HCT116 (cell line): ENCODE measurements around the gene TBX3. TPM values are rescaled to one million over a fixed set of nuclear protein-coding genes. Genes with fewer than 3 reads are reported as not detected.

Source experiments
- ATAC-seq: fragments of 200-7000 bp; cut with Tn5 transposase; 2 replicates; pipeline ENCODE4 v1.9.1; 2020; ENCODE audit warnings: mild to moderate bottlenecking, moderate library complexity
- BruUV-seq: library from RNA; stranded (reverse); fragments of 400-500 nt; replicated peaks from 2 replicates; lab custom pipeline; 2021; lab: Mats Ljungman, UMichigan
- CTCF ChIA-PET: fragments of 300-600 bp; sonication (Branson Sonifier 250); formaldehyde crosslinking; loops from one replicate; lab custom pipeline; 2021; ENCODE audit warnings: antibody characterized with exemption; lab: Charles Lee
- POLR2A ChIA-PET: fragments of 300-600, 350-600 bp; sonication (Branson Sonifier 250); formaldehyde crosslinking; loops from one replicate; lab custom pipeline; 2021; ENCODE audit warnings: antibody characterized with exemption; lab: Charles Lee
- RAD21 ChIA-PET, 2 experiments: fragments of 300-600 bp; sonication (Branson Sonifier 250); formaldehyde crosslinking; loops; one replicate each; lab custom pipeline; 2023; ENCODE audit warnings: low total read pairs in 2 of 2; ENCODE audit not compliant: uncharacterized antibody in 2 of 2, unreplicated experiment in 2 of 2, low non-redundant PET in 1 of 2; lab: Charles Lee
- DNase-seq: peaks from one replicate; pipeline ENCODE4 v3.0.0-alpha.2; 2010; ENCODE audit warnings: low read depth, low spot score
- H2AFZ ChIP-seq: fragments of 200-600 bp; shearing (Covaris generic), sonication (generic); 2 replicates; pipeline ENCODE4 v1.6.1; 2017; ENCODE audit warnings: low read depth, mixed run types, mixed read lengths, antibody characterized with exemption, low read length; ENCODE audit not compliant: poor library complexity, severe bottlenecking
- H3K27ac ChIP-seq: 2 replicates; pipeline ENCODE4 v1.5.1; 2012; ENCODE audit warnings: low read depth, low read length
- H3K27me3 ChIP-seq: fragments of 200-600 bp; sonication (generic); 2 replicates; pipeline ENCODE4 v1.6.1; 2016; ENCODE audit warnings: mixed run types, low read length, mixed read lengths; ENCODE audit not compliant: insufficient read depth
- H3K36me3 ChIP-seq, 2 experiments: fragments of 200-500 bp in 1 of 2; fragments of 200-600 bp in 1 of 2; sonication (Bioruptor generic) in 1 of 2; sonication (generic) in 1 of 2; 2 replicates each; pipeline versions ENCODE4 v1.5.1 to v1.6.1; 2014 to 2016; ENCODE audit warnings: low read length in 2 of 2, inconsistent platforms in 1 of 2, mixed read lengths in 1 of 2, mixed run types in 1 of 2; ENCODE audit not compliant: insufficient read depth in 2 of 2, control insufficient read depth in 1 of 2
- H3K4me1 ChIP-seq, 2 experiments: fragments of 200-600 bp in 1 of 2; sonication (generic) in 1 of 2; 2 replicates each; pipeline versions ENCODE4 v1.5.1 to v1.6.1; 2012 to 2017; ENCODE audit warnings: low read length in 2 of 2, inconsistent platforms in 1 of 2, mild to moderate bottlenecking in 1 of 2, mixed read lengths in 1 of 2, mixed run types in 1 of 2, moderate library complexity in 1 of 2; ENCODE audit not compliant: insufficient read depth in 2 of 2, control insufficient read depth in 1 of 2
- H3K4me2 ChIP-seq: fragments of 200-600 bp; sonication (generic); 2 replicates; pipeline ENCODE4 v1.6.1; 2017; ENCODE audit warnings: mixed run types, low read length, mixed read lengths
- H3K4me3 ChIP-seq, 2 experiments: fragments of 200-600 bp in 1 of 2; sonication (generic) in 1 of 2; replicated peaks in 1 of 2; 2 replicates each; pipeline ENCODE4 v1.5.1; 2011 to 2016; ENCODE audit warnings: low read length in 2 of 2, control low read depth in 1 of 2, low read depth in 1 of 2, mild to moderate bottlenecking in 1 of 2, mixed read lengths in 1 of 2, mixed run types in 1 of 2
- H3K79me2 ChIP-seq: fragments of 200-600 bp; sonication (generic); 2 replicates; pipeline ENCODE4 v1.6.1; 2017; ENCODE audit warnings: mild to moderate bottlenecking, mixed run types, low read length, moderate library complexity, mixed read lengths; ENCODE audit not compliant: insufficient read depth
- H3K9ac ChIP-seq: fragments of 200-600 bp; sonication (generic); 2 replicates; pipeline ENCODE4 v1.6.1; 2016; ENCODE audit warnings: low read length, mixed read lengths
- H3K9me2 ChIP-seq: fragments of 200-600 bp; sonication (generic), shearing (Covaris generic); 2 replicates; pipeline ENCODE4 v1.6.1; 2017; ENCODE audit warnings: mixed run types, mild to moderate bottlenecking, moderate library complexity; ENCODE audit not compliant: insufficient read depth
- H3K9me3 ChIP-seq, 2 experiments: fragments of 200-500 bp in 1 of 2; fragments of 200-600 bp in 1 of 2; sonication (Bioruptor generic) in 1 of 2; sonication (generic) in 1 of 2; 2 replicates each; pipeline ENCODE4 v1.6.1; 2014 to 2017; ENCODE audit warnings: low read length in 2 of 2, mixed read lengths in 2 of 2, inconsistent platforms in 1 of 2, low read depth in 1 of 2, mild to moderate bottlenecking in 1 of 2, mixed run types in 1 of 2, moderate library complexity in 1 of 2; ENCODE audit not compliant: control insufficient read depth in 1 of 2, insufficient read depth in 1 of 2
- H4K20me1 ChIP-seq: fragments of 200-600 bp; sonication (generic), shearing (Covaris generic); 2 replicates; pipeline ENCODE4 v1.6.1; 2017; ENCODE audit warnings: mixed run types, mild to moderate bottlenecking, moderate library complexity; ENCODE audit not compliant: insufficient read depth
- CBX3 ChIP-seq: IDR thresholded peaks from 2 replicates; pipeline ENCODE4 v1.6.1; 2012; ENCODE audit warnings: low read depth
- EGR1 ChIP-seq: IDR thresholded peaks from 2 replicates; pipeline ENCODE4 v1.6.1; 2012; ENCODE audit warnings: low read depth
- EZH2 ChIP-seq: fragments of 200-600 bp; sonication (generic); IDR thresholded peaks from 2 replicates; pipeline ENCODE4 v1.6.1; 2017; ENCODE audit warnings: antibody characterized with exemption, mixed run types
- EZH2phosphoT487 ChIP-seq: fragments of 200-600 bp; IDR thresholded peaks from 2 replicates; pipeline ENCODE4 v1.6.1; 2018; ENCODE audit warnings: antibody characterized with exemption, borderline replicate concordance
- FOSL1 ChIP-seq: IDR thresholded peaks from 2 replicates; pipeline ENCODE4 v1.6.1; 2012; ENCODE audit warnings: low read depth
- POLR2A ChIP-seq: IDR thresholded peaks from 2 replicates; pipeline ENCODE4 v1.7.0; 2011; ENCODE audit warnings: borderline replicate concordance; ENCODE audit not compliant: insufficient read depth, insufficient read length; ENCODE audit errors: extremely low read depth
- POLR2AphosphoS5 ChIP-seq: IDR thresholded peaks from 2 replicates; pipeline ENCODE4 v1.6.1; 2011; ENCODE audit warnings: mild to moderate bottlenecking, low read depth, low read length, moderate library complexity
- RAD21 ChIP-seq: IDR thresholded peaks from 2 replicates; pipeline ENCODE4 v1.6.1; 2012; ENCODE audit warnings: low read depth, mild to moderate bottlenecking
- SIN3A ChIP-seq: IDR thresholded peaks from 2 replicates; pipeline ENCODE4 v1.6.1; 2012; ENCODE audit warnings: low read depth
- SP1 ChIP-seq: IDR thresholded peaks from 2 replicates; pipeline ENCODE4 v1.6.1; 2012; ENCODE audit warnings: low read depth
- TCF7L2 ChIP-seq: IDR thresholded peaks from 2 replicates; pipeline ENCODE4 v1.7.0; 2011; ENCODE audit warnings: borderline replicate concordance, inconsistent platforms; ENCODE audit not compliant: insufficient read depth, insufficient read length; ENCODE audit errors: extremely low read depth
- YY1 ChIP-seq: IDR thresholded peaks from 2 replicates; pipeline ENCODE4 v1.6.1; 2011; ENCODE audit warnings: low read length, low read depth, moderate library complexity, mild to moderate bottlenecking; ENCODE audit not compliant: insufficient replicate concordance; ENCODE audit errors: extremely low read depth
- ZFX ChIP-seq: fragments of 450-650 bp; IDR thresholded peaks from 2 replicates; pipeline ENCODE4 v1.6.1; 2017
- ZNF274 ChIP-seq: fragments of 200-500 bp; sonication (Bioruptor generic); IDR thresholded peaks from 2 replicates; pipeline ENCODE4 v1.6.1; 2014; ENCODE audit warnings: mild to moderate bottlenecking, low read depth, low read length, inconsistent platforms
- intact Hi-C: fragments of 100-400 bp; cut with micrococcal nuclease; formaldehyde crosslinking; loops from 2 replicates; pipeline ENCODE4 v1.10.0; 2022
- total RNA-seq: library from RNA; stranded (reverse); gene quantifications from one replicate; pipeline ENCODE4 v1.2.1, GENCODE V29; 2021; ENCODE audit not compliant: unreplicated experiment
- TF ChIP-seq, protein P1 (sequence below): IDR thresholded peaks from 2 replicates; pipeline ENCODE4 v1.6.1; 2012
- TF ChIP-seq, protein P2 (sequence below), 3 experiments: fragments of 200-600 bp in 1 of 3; sonication (generic) in 1 of 3; IDR thresholded peaks in 2 of 3; conservative IDR thresholded peaks in 1 of 3; 2 replicates each; pipeline ENCODE4 v1.5.1; 2012 to 2017; ENCODE audit warnings: low read depth in 2 of 3, low read length in 2 of 3, antibody characterized with exemption in 1 of 3, borderline replicate concordance in 1 of 3, control low read depth in 1 of 3, mild to moderate bottlenecking in 1 of 3, mixed read lengths in 1 of 3, mixed run types in 1 of 3, moderate library complexity in 1 of 3; ENCODE audit not compliant: insufficient read depth in 1 of 3
- TF ChIP-seq, protein P3 (sequence below): IDR thresholded peaks from 2 replicates; pipeline ENCODE4 v1.6.1; 2012; ENCODE audit warnings: low read depth

Gene TBX3
- total RNA-seq, 1 experiment from 2014 or later = 12.8 TPM

DNA sequence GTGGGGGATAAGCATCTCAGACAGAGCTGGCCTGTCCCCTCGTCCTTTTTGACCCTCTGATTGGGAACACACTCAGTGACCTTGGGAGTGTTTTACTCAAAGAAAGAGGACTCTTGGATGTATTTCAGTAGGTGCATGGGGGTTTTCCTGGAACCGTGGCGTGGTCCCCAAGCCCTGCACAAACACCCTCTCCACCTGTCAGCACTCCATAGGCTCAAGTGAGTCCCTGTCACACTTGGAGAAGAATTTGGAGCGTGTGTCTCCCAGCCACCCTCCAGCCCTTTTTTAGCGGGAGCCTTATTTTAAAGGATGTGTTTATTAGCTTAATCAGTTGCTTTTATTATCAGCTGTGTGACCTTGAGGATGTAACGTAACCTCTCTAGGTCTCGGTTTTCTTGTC, 37.3 kb upstream of the TBX3 start:
- CTCF ChIA-PET = no interaction called here
- POLR2A ChIA-PET = no interaction called here

More for the DNA sequence above, 37.3 kb upstream of the TBX3 start:
- H3K27me3 ChIP-seq = no peaks in the 10 kb centered on the region
- BruUV-seq = no TSS peak
- no peak overlapping the region for H3K4me3 ChIP-seq
- no peaks in the 10 kb centered on the region for H3K9me2 ChIP-seq
- no peak overlapping the region for H3K27ac ChIP-seq
- H4K20me1 ChIP-seq = no peaks in the 10 kb centered on the region
- no peaks in the 10 kb centered on the region for H3K79me2 ChIP-seq
- H3K4me1 ChIP-seq = no peaks in the 10 kb centered on the region
- H2AFZ ChIP-seq = no peak overlapping the region
- ATAC-seq = no peak
- TF ChIP-seq, protein P1, sequence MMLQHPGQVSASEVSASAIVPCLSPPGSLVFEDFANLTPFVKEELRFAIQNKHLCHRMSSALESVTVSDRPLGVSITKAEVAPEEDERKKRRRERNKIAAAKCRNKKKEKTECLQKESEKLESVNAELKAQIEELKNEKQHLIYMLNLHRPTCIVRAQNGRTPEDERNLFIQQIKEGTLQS = no peak
- TF ChIP-seq, protein P2, sequence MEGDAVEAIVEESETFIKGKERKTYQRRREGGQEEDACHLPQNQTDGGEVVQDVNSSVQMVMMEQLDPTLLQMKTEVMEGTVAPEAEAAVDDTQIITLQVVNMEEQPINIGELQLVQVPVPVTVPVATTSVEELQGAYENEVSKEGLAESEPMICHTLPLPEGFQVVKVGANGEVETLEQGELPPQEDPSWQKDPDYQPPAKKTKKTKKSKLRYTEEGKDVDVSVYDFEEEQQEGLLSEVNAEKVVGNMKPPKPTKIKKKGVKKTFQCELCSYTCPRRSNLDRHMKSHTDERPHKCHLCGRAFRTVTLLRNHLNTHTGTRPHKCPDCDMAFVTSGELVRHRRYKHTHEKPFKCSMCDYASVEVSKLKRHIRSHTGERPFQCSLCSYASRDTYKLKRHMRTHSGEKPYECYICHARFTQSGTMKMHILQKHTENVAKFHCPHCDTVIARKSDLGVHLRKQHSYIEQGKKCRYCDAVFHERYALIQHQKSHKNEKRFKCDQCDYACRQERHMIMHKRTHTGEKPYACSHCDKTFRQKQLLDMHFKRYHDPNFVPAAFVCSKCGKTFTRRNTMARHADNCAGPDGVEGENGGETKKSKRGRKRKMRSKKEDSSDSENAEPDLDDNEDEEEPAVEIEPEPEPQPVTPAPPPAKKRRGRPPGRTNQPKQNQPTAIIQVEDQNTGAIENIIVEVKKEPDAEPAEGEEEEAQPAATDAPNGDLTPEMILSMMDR (IDR thresholded peaks at IDR 0.05 in 2 of 3, conservative IDR thresholded peaks at IDR 0.05 in 1 of 3; ENCODE audit: borderline replicate concordance in 1 of 3, insufficient read depth in 1 of 3, low read depth in 2 of 3, low read length in 2 of 3) = no peak
- TF ChIP-seq, protein P3, sequence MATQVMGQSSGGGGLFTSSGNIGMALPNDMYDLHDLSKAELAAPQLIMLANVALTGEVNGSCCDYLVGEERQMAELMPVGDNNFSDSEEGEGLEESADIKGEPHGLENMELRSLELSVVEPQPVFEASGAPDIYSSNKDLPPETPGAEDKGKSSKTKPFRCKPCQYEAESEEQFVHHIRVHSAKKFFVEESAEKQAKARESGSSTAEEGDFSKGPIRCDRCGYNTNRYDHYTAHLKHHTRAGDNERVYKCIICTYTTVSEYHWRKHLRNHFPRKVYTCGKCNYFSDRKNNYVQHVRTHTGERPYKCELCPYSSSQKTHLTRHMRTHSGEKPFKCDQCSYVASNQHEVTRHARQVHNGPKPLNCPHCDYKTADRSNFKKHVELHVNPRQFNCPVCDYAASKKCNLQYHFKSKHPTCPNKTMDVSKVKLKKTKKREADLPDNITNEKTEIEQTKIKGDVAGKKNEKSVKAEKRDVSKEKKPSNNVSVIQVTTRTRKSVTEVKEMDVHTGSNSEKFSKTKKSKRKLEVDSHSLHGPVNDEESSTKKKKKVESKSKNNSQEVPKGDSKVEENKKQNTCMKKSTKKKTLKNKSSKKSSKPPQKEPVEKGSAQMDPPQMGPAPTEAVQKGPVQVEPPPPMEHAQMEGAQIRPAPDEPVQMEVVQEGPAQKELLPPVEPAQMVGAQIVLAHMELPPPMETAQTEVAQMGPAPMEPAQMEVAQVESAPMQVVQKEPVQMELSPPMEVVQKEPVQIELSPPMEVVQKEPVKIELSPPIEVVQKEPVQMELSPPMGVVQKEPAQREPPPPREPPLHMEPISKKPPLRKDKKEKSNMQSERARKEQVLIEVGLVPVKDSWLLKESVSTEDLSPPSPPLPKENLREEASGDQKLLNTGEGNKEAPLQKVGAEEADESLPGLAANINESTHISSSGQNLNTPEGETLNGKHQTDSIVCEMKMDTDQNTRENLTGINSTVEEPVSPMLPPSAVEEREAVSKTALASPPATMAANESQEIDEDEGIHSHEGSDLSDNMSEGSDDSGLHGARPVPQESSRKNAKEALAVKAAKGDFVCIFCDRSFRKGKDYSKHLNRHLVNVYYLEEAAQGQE = no peak
- no peak for TF ChIP-seq FOSL1
- TF ChIP-seq TCF7L2 = no peak
- no peak for TF ChIP-seq SP1
- TF ChIP-seq YY1 = no peak
- TF ChIP-seq EGR1 = no peak
- no peak for TF ChIP-seq ZFX
- no peak for TF ChIP-seq ZNF274
- TF ChIP-seq POLR2AphosphoS5 = no peak
- no peak for TF ChIP-seq RAD21
- no peak for TF ChIP-seq SIN3A
- TF ChIP-seq CBX3 = no peak
- TF ChIP-seq POLR2A = no peak
- no peak for TF ChIP-seq EZH2
- TF ChIP-seq EZH2phosphoT487 = no peak
- intact Hi-C loops = no loop called here
- no peak overlapping the region for H3K9ac ChIP-seq
- H3K36me3 ChIP-seq = no peaks in the 10 kb centered on the region
- no peak overlapping the region for H3K4me2 ChIP-seq
- DNase-seq = no peak
- no peaks in the 10 kb centered on the region for H3K9me3 ChIP-seq
- RAD21 ChIA-PET = no interaction called here
